ENCODE results near the gene SH3PXD2A. TPM values are rescaled to one million over a fixed set of nuclear protein-coding genes. Genes with fewer than 3 reads are reported as not detected.

Gene SH3PXD2A
- total RNA-seq, 2 experiments from 2014 or later: 6.5 to 7.4 TPM

DNA sequence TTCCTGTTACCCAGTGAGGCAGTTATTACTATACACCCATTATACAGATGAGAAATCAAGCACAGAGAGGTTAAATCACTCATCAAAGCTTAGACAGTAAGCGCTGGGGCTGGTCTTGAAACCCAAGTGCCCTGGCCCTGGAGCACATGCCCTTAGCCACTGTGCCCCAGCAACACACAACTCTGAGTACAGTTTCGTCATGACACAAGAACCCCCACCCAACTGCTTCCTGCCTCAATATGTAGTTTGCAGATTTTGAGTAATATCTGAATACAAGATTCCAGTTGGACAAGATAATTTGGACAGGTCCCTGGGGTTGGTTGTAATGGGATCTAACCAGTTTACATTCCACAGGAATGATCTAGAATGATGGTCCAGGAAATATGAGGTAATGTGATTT, 62.8 kb downstream of the SH3PXD2A start:
- Mint-ChIP-seq H3K27ac (no peak overlapping the region), H3K4me1 (ENCODE audit: low read depth) (peaks cover 2% of the 10 kb centered on the region), H3K9me3 (no peaks in the 10 kb centered on the region), H3K36me3 (ENCODE audit: low read depth) (no peaks in the 10 kb centered on the region), H3K4me3 (no peak overlapping the region), H3K27me3 (no peaks in the 10 kb centered on the region)
- ChIA-PET CTCF (interaction anchor here (1.1 kb wide), 1 partner anchor 106 kb away, joined by 3 read pairs; no protein-coding TSS in a partner anchor), POLR2A (interaction anchor here (1.3 kb wide), 1 partner anchor 10 kb away, joined by 4 read pairs; no protein-coding TSS in a partner anchor)
- TF ChIP-seq, protein P1, sequence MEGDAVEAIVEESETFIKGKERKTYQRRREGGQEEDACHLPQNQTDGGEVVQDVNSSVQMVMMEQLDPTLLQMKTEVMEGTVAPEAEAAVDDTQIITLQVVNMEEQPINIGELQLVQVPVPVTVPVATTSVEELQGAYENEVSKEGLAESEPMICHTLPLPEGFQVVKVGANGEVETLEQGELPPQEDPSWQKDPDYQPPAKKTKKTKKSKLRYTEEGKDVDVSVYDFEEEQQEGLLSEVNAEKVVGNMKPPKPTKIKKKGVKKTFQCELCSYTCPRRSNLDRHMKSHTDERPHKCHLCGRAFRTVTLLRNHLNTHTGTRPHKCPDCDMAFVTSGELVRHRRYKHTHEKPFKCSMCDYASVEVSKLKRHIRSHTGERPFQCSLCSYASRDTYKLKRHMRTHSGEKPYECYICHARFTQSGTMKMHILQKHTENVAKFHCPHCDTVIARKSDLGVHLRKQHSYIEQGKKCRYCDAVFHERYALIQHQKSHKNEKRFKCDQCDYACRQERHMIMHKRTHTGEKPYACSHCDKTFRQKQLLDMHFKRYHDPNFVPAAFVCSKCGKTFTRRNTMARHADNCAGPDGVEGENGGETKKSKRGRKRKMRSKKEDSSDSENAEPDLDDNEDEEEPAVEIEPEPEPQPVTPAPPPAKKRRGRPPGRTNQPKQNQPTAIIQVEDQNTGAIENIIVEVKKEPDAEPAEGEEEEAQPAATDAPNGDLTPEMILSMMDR (IDR thresholded peaks at IDR 0.05): no peak
- no peak for ATAC-seq
- no peak for DNase-seq
- intact Hi-C loops (cut with micrococcal nuclease): no loop called here

DNA sequence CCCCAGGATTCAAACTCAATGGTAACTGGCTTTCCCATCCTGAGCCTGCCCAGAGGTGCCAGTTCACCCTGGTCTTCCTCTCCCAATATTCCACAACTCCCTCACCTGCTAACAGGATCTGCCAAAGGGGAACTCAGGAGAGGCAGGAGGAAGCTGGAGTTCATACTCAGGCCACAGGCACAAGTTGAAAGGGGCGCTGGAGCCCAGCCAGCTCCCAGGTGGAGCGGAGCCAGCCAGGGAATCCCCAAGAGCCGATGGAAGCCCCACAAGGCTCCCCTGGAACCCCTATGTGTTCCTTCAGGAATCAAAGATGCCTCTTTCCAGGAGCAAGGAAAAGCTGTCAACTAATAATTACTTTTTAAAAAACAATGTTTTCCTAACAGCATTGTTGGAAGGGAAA, 63.5 kb downstream of the SH3PXD2A start:
- no peaks in the 10 kb centered on the region for H3K36me3 Mint-ChIP-seq (ENCODE audit: low read depth)
- ChIA-PET POLR2A (interaction anchor here (1.3 kb wide), 1 partner anchor 10 kb away, joined by 4 read pairs; no protein-coding TSS in a partner anchor), CTCF (interaction anchor here (0.8 to 1.1 kb wide), 2 partner anchors 96 to 105 kb away, joined by 3 read pairs; no protein-coding TSS in a partner anchor)
- intact Hi-C loops (cut with micrococcal nuclease): no loop called here
- ATAC-seq (no peak), DNase-seq (no peak)
- H3K9me3 Mint-ChIP-seq: no peaks in the 10 kb centered on the region
- H3K4me3 Mint-ChIP-seq: no peak overlapping the region
- no peak overlapping the region for H3K27ac Mint-ChIP-seq
- H3K27me3 Mint-ChIP-seq: no peaks in the 10 kb centered on the region
- H3K4me1 Mint-ChIP-seq (ENCODE audit: low read depth): peaks cover 2% of the 10 kb centered on the region
- TF ChIP-seq, protein P1 (IDR thresholded peaks at IDR 0.05): no peak

DNA sequence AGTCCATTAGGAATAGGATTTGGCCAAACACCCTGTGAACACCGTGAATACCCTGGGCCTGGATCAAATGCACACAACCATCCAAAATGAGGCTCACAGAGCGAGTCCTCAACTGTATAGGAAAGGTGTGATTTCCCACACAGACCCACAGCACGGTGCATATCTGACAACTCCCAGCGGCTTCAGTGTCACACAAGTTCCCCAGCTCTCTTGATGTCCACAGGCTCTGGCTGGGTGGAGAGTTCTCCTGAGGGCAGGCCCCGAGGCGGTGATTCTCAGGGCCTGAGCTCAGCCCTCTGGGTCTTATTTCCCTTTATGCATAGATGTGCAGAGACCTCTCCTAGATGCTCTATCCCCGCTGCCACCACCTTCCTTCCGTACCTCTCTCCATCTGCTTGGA, 64.1 kb downstream of the SH3PXD2A start:
- Mint-ChIP-seq H3K9me3 (no peaks in the 10 kb centered on the region), H3K4me3 (no peak overlapping the region), H3K4me1 (ENCODE audit: low read depth) (peaks cover 2% of the 10 kb centered on the region), H3K36me3 (ENCODE audit: low read depth) (no peaks in the 10 kb centered on the region), H3K27ac (no peak overlapping the region), H3K27me3 (no peaks in the 10 kb centered on the region)
- POLR2A ChIA-PET: no interaction called here
- ATAC-seq: no peak
- TF ChIP-seq, protein P1 (IDR thresholded peaks at IDR 0.05): no peak
- CTCF ChIA-PET: interaction anchor here (0.8 kb wide), 1 partner anchor 97 kb away, joined by 3 read pairs; no protein-coding TSS in a partner anchor
- DNase-seq: no peak
- intact Hi-C loops (cut with micrococcal nuclease): no loop called here

DNA sequence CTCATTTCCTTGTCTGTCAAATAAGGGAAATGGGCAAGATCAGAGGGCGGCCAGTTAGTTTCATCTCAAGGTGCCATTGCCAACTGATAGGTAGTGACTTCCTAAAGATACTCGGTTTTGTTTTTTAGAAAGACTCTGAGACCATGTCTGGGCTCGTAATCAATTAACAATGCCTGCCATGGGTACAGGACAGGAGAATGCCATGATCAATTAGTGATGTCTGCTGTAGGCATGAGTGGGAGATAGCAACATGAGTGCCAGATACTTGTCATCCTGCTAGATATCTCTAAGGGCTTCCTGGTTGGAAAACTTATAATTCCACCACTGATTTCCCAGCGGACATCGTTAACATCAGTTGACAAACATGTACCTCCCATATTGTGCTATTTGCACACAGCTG, 64.8 kb downstream of the SH3PXD2A start:
- Mint-ChIP-seq H3K4me1 (ENCODE audit: low read depth) (peaks cover 2% of the 10 kb centered on the region), H3K9me3 (no peaks in the 10 kb centered on the region), H3K36me3 (ENCODE audit: low read depth) (no peaks in the 10 kb centered on the region), H3K4me3 (no peak overlapping the region), H3K27ac (no peak overlapping the region), H3K27me3 (no peaks in the 10 kb centered on the region)
- TF ChIP-seq, protein P1 (IDR thresholded peaks at IDR 0.05): no peak
- DNase-seq (no peak), ATAC-seq (no peak)
- intact Hi-C loops (cut with micrococcal nuclease): no loop called here
- ChIA-PET CTCF (interaction anchor here (2.0 kb wide), 1 partner anchor 15 kb away, joined by 7 read pairs; no protein-coding TSS in a partner anchor), POLR2A (no interaction called here)

DNA sequence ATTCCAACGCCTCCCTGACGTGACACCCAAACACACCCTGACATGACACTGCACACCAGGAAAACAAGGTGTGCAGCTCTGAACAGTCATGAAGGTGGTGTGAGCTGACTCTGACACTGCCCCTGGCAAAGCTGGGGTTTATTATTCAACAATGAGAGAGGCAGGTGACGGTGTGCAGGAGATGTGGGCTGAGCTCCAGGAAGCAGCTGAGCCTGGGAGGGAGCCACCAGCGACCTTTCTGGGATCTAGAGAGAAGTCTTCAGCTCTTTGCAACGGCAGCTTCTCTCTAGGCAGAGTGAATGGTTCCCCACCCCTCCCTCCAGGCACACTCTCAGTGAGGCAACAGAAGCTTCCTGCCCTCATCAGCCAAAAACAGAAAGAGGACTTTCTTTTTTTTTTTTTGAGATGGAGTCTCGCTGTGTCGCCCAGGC, 65.6 kb downstream of the SH3PXD2A start:
- no peaks in the 10 kb centered on the region for H3K36me3 Mint-ChIP-seq (ENCODE audit: low read depth)
- TF ChIP-seq, protein P1 (IDR thresholded peaks at IDR 0.05): no peak
- peaks cover 2% of the 10 kb centered on the region for H3K4me1 Mint-ChIP-seq (ENCODE audit: low read depth)
- ChIA-PET CTCF (interaction anchor here (0.6 to 2.0 kb wide), 5 partner anchors 14 to 117 kb away, joined by 3 to 7 read pairs (median 5); no protein-coding TSS in a partner anchor), POLR2A (interaction anchor here (0.6 kb wide), 1 partner anchor 12 kb away, joined by 3 read pairs; no protein-coding TSS in a partner anchor)
- no peak overlapping the region for H3K4me3 Mint-ChIP-seq
- H3K27ac Mint-ChIP-seq: no peak overlapping the region
- no peaks in the 10 kb centered on the region for H3K27me3 Mint-ChIP-seq
- ATAC-seq: no peak
- H3K9me3 Mint-ChIP-seq: no peaks in the 10 kb centered on the region
- no peak for DNase-seq
- intact Hi-C loops (cut with micrococcal nuclease): no loop called here

Data from activated CD8-positive, alpha-beta T cell treated with anti-CD3 and anti-CD28 coated beads for 36 hours (primary cell).